Measurements from ENCODE around the gene PEPD.
A peak's percentile ranks its signal among the peaks of the same experiment; 100 is the strongest.

The PEPD gene

GRCh38 chr19:33375156-33375836, 146.3 kb downstream of the PEPD start:
- no peak for DNase-seq

- DNase-seq: peak; percentile 28
Observed at GRCh38 chr19:33374236-33374714, 147.3 kb downstream of the PEPD start.

GRCh38 chr19:33373453-33374235, 147.9 kb downstream of the PEPD start, which contains the start of gene CEBPG:
TSS of gene CEBPG (plus strand) at chr19:33373709. CDS start at chr19:33379240, 5,531 bp downstream.
- DNase-seq: peak; percentile 66

GRCh38 chr19:33370783-33371182, 150.8 kb downstream of the PEPD start:
- DNase-seq: no peak

- no peak for DNase-seq
Observed at GRCh38 chr19:33368074-33368864, 153.3 kb downstream of the PEPD start.

- no peak for DNase-seq
Observed at GRCh38 chr19:33366897-33367296, 154.7 kb downstream of the PEPD start.

GRCh38 chr19:33366127-33366526, 155.5 kb downstream of the PEPD start:
- no peak for DNase-seq

- no peak for DNase-seq
Observed at GRCh38 chr19:33365691-33366090, 155.9 kb downstream of the PEPD start.

GRCh38 chr19:33363476-33363875, 158.1 kb downstream of the PEPD start:
- no peak for DNase-seq

GRCh38 chr19:33362508-33363228, 158.9 kb downstream of the PEPD start:
- DNase-seq: no peak

- DNase-seq: no peak
Observed at GRCh38 chr19:33359581-33359980, 162.0 kb downstream of the PEPD start.

GRCh38 chr19:33358408-33358807, 163.2 kb downstream of the PEPD start:
- DNase-seq: no peak

GRCh38 chr19:33357556-33357955, 164.0 kb downstream of the PEPD start:
- no peak for DNase-seq

GRCh38 chr19:33355535-33355934, 166.1 kb downstream of the PEPD start:
- DNase-seq: no peak

GRCh38 chr19:33350538-33351309, 170.9 kb downstream of the PEPD start:
- no peak for DNase-seq

GRCh38 chr19:33349319-33350289, 172.0 kb downstream of the PEPD start:
- no peak for DNase-seq

GRCh38 chr19:33348301-33349010, 173.1 kb downstream of the PEPD start:
- DNase-seq: no peak

- no peak for DNase-seq
Observed at GRCh38 chr19:33347300-33347699, 174.3 kb downstream of the PEPD start.

- DNase-seq: no peak
Observed at GRCh38 chr19:33346665-33347064, 174.9 kb downstream of the PEPD start.

GRCh38 chr19:33345163-33345562, 176.4 kb downstream of the PEPD start:
- DNase-seq: no peak

Measured in NCI-H1092 treated with DMSO at 0.1 percent for 48 hours (cell line).